SJSA1 (cell line): Measurements from ENCODE around the gene MBOAT2. TPM values are rescaled to one million over a fixed set of nuclear protein-coding genes. Genes with fewer than 3 reads are reported as not detected.

Experiments
- DNase-seq, 2 experiments: peaks; one replicate each; pipeline ENCODE4 v3.0.0-alpha.2; 2015 to 2020; ENCODE audit warnings: low spot score in 2 of 2, low read depth in 1 of 2
- H3K27ac ChIP-seq: fragments of 250-450 bp; sonication (Bioruptor Pico); 2 replicates; pipeline ENCODE4 v1.5.1; 2020; ENCODE audit warnings: mild to moderate bottlenecking, moderate library complexity
- H3K27me3 ChIP-seq: fragments of 250-450 bp; sonication (Bioruptor Pico); replicated peaks from 2 replicates; pipeline ENCODE4 v1.5.1; 2020; ENCODE audit warnings: mild to moderate bottlenecking, moderate library complexity
- H3K36me3 ChIP-seq: fragments of 250-450 bp; sonication (Bioruptor Pico); 2 replicates; pipeline ENCODE4 v1.5.1; 2020; ENCODE audit warnings: mild to moderate bottlenecking
- H3K4me1 ChIP-seq: fragments of 250-450 bp; sonication (Bioruptor Pico); replicated peaks from 2 replicates; pipeline ENCODE4 v1.6.1; 2021; ENCODE audit warnings: mild to moderate bottlenecking
- H3K4me3 ChIP-seq: fragments of 250-450 bp; sonication (Bioruptor Pico); 2 replicates; pipeline ENCODE4 v1.5.1; 2020; ENCODE audit warnings: mild to moderate bottlenecking
- H3K9me3 ChIP-seq: fragments of 250-450 bp; sonication (Bioruptor Pico); replicated peaks from 2 replicates; pipeline ENCODE4 v1.5.1; 2020; ENCODE audit warnings: mild to moderate bottlenecking
- total RNA-seq: library from RNA; depleted of rRNA; stranded (reverse); fragments of >200 nt; shearing (Covaris generic); gene quantifications from 2 replicates; pipeline ENCODE4 v1.2.3, GENCODE V29; 2014

The MBOAT2 gene
- total RNA-seq, 1 experiment from 2014 or later: 76.5 TPM

GRCh38 chr2:8997108-8997507, 6.4 kb downstream of the MBOAT2 start:
- Histone ChIP-seq H3K27ac (no peak overlapping the region), H3K27me3 (no peaks in the 10 kb centered on the region), H3K4me3 (no peak overlapping the region), H3K4me1 (peaks cover 16% of the 10 kb centered on the region), H3K36me3 (no peaks in the 10 kb centered on the region), H3K9me3 (no peaks in the 10 kb centered on the region)
- DNase-seq: no peak

- no peak for DNase-seq
- peaks cover 5% of the 10 kb centered on the region for H3K4me1 ChIP-seq
These were observed 7.5 kb downstream of the MBOAT2 start for GRCh38 chr2:8996006-8996405.

GRCh38 chr2:8994386-8994785, 9.1 kb downstream of the MBOAT2 start:
- Histone ChIP-seq H3K27ac (no peak overlapping the region), H3K9me3 (no peaks in the 10 kb centered on the region), H3K4me1 (no peaks in the 10 kb centered on the region), H3K27me3 (no peaks in the 10 kb centered on the region), H3K4me3 (no peak overlapping the region), H3K36me3 (no peaks in the 10 kb centered on the region)
- no peak for DNase-seq

More at GRCh38 chr2:8996006-8996405, 7.5 kb downstream of the MBOAT2 start:
- no peaks in the 10 kb centered on the region for H3K27me3 ChIP-seq
- no peaks in the 10 kb centered on the region for H3K36me3 ChIP-seq
- no peaks in the 10 kb centered on the region for H3K9me3 ChIP-seq
- H3K27ac ChIP-seq: no peak overlapping the region
- H3K4me3 ChIP-seq: no peak overlapping the region

GRCh38 chr2:8993902-8994278, 9.6 kb downstream of the MBOAT2 start:
- Histone ChIP-seq H3K4me3 (no peak overlapping the region), H3K9me3 (no peaks in the 10 kb centered on the region), H3K36me3 (no peaks in the 10 kb centered on the region), H3K27me3 (no peaks in the 10 kb centered on the region), H3K27ac (no peak overlapping the region), H3K4me1 (no peaks in the 10 kb centered on the region)
- no peak for DNase-seq

GRCh38 chr2:8993196-8993901, 10.1 kb downstream of the MBOAT2 start:
- Histone ChIP-seq H3K27me3 (no peaks in the 10 kb centered on the region), H3K9me3 (no peaks in the 10 kb centered on the region), H3K27ac (no peak overlapping the region), H3K4me1 (no peaks in the 10 kb centered on the region), H3K36me3 (no peaks in the 10 kb centered on the region), H3K4me3 (no peak overlapping the region)
- DNase-seq: no peak

- H3K4me1 ChIP-seq: no peaks in the 10 kb centered on the region
- no peak for DNase-seq
- no peaks in the 10 kb centered on the region for H3K9me3 ChIP-seq
- H3K4me3 ChIP-seq: no peak overlapping the region
- H3K27ac ChIP-seq: no peak overlapping the region
- no peaks in the 10 kb centered on the region for H3K27me3 ChIP-seq
- no peaks in the 10 kb centered on the region for H3K36me3 ChIP-seq
These were observed 10.8 kb downstream of the MBOAT2 start for GRCh38 chr2:8992643-8993042.

GRCh38 chr2:8989536-8990079, 13.9 kb downstream of the MBOAT2 start:
- Histone ChIP-seq H3K36me3 (no peaks in the 10 kb centered on the region), H3K4me1 (peaks cover 6% of the 10 kb centered on the region; the same call in 1 of the 2 replicates), H3K9me3 (no peaks in the 10 kb centered on the region), H3K27me3 (no peaks in the 10 kb centered on the region), H3K27ac (no peak overlapping the region), H3K4me3 (no peak overlapping the region)
- DNase-seq: no peak

- Histone ChIP-seq H3K27me3 (no peaks in the 10 kb centered on the region), H3K4me3 (no peak overlapping the region), H3K4me1 (peaks cover 18% of the 10 kb centered on the region), H3K36me3 (no peaks in the 10 kb centered on the region), H3K27ac (no peak overlapping the region), H3K9me3 (no peaks in the 10 kb centered on the region)
- no peak for DNase-seq
These were observed 16.1 kb downstream of the MBOAT2 start for GRCh38 chr2:8987410-8987809.

- Histone ChIP-seq H3K36me3 (no peaks in the 10 kb centered on the region), H3K9me3 (no peaks in the 10 kb centered on the region), H3K27me3 (no peaks in the 10 kb centered on the region), H3K4me1 (peaks cover 18% of the 10 kb centered on the region), H3K27ac (no peak overlapping the region), H3K4me3 (no peak overlapping the region)
- DNase-seq: no peak
These were observed 17.0 kb downstream of the MBOAT2 start for GRCh38 chr2:8986327-8986976.

- Histone ChIP-seq H3K36me3 (no peaks in the 10 kb centered on the region), H3K9me3 (no peaks in the 10 kb centered on the region), H3K27me3 (no peaks in the 10 kb centered on the region), H3K4me3 (no peak overlapping the region), H3K27ac (no peak overlapping the region), H3K4me1 (peaks cover 18% of the 10 kb centered on the region)
- peak in 1 of 2 experiments; percentile 12 for DNase-seq
These were observed 17.7 kb downstream of the MBOAT2 start for GRCh38 chr2:8985561-8986326.

- no peak for DNase-seq
- H3K4me1 ChIP-seq: peaks cover 18% of the 10 kb centered on the region
- no peaks in the 10 kb centered on the region for H3K27me3 ChIP-seq
- H3K9me3 ChIP-seq: no peaks in the 10 kb centered on the region
- no peak overlapping the region for H3K27ac ChIP-seq
- no peak overlapping the region for H3K4me3 ChIP-seq
- no peaks in the 10 kb centered on the region for H3K36me3 ChIP-seq
These were observed 18.6 kb downstream of the MBOAT2 start for GRCh38 chr2:8984855-8985254.

- no peak for DNase-seq
- peak overlapping the region; percentile 41 for H3K27ac ChIP-seq
- H3K4me1 ChIP-seq: peaks cover 18% of the 10 kb centered on the region
- no peaks in the 10 kb centered on the region for H3K36me3 ChIP-seq
- H3K4me3 ChIP-seq: no peak overlapping the region
- H3K9me3 ChIP-seq: no peaks in the 10 kb centered on the region
- no peaks in the 10 kb centered on the region for H3K27me3 ChIP-seq
These were observed 19.3 kb downstream of the MBOAT2 start for GRCh38 chr2:8984157-8984556.

GRCh38 chr2:8983571-8983970, 19.9 kb downstream of the MBOAT2 start:
- H3K27me3 ChIP-seq: no peaks in the 10 kb centered on the region
- H3K36me3 ChIP-seq: no peaks in the 10 kb centered on the region
- H3K9me3 ChIP-seq: no peaks in the 10 kb centered on the region
- H3K4me1 ChIP-seq: peaks cover 18% of the 10 kb centered on the region
- no peak overlapping the region for H3K4me3 ChIP-seq
- peak overlapping the region; percentile 41 for H3K27ac ChIP-seq
- DNase-seq: no peak

- Histone ChIP-seq H3K36me3 (no peaks in the 10 kb centered on the region), H3K9me3 (no peaks in the 10 kb centered on the region), H3K4me1 (peaks cover 18% of the 10 kb centered on the region), H3K4me3 (no peak overlapping the region), H3K27ac (no peak overlapping the region), H3K27me3 (no peaks in the 10 kb centered on the region)
- DNase-seq: no peak
These were observed 21.6 kb downstream of the MBOAT2 start for GRCh38 chr2:8981876-8982275.
